Activated naive CD4-positive, alpha-beta T cell treated with anti-CD3 and anti-CD28 coated beads for 36 hours (primary cell): ENCODE measurements around the gene SLC8B1. TPM values are rescaled to one million over a fixed set of nuclear protein-coding genes. Genes with fewer than 3 reads are reported as not detected.

Experiments
- CTCF ChIA-PET: fragments of 350-600 bp; sonication (Branson Sonifier 250); formaldehyde crosslinking; loops from one replicate; lab custom pipeline; 2021; ENCODE audit warnings: antibody characterized with exemption; lab: Charles Lee
- DNase-seq: peaks from one replicate; pipeline ENCODE4 v3.0.0-alpha.2; 2020
- H3K27ac Mint-ChIP-seq: one replicate; pipeline ENCODE4 v1.8.0; 2021; ENCODE audit warnings: mild to moderate bottlenecking, mixed read lengths
- H3K27me3 Mint-ChIP-seq: one replicate; pipeline ENCODE4 v1.8.0; 2021; ENCODE audit warnings: low read depth, mixed read lengths
- H3K36me3 Mint-ChIP-seq: one replicate; pipeline ENCODE4 v1.8.0; 2021; ENCODE audit warnings: low read depth, mixed read lengths
- H3K4me1 Mint-ChIP-seq: one replicate; pipeline ENCODE4 v1.8.0; 2021; ENCODE audit warnings: low read depth, mixed read lengths
- H3K4me3 Mint-ChIP-seq: one replicate; pipeline ENCODE4 v1.8.0; 2021; ENCODE audit warnings: mild to moderate bottlenecking, moderate library complexity, mixed read lengths
- H3K9me3 Mint-ChIP-seq: one replicate; pipeline ENCODE4 v1.8.0; 2021; ENCODE audit warnings: mixed read lengths
- intact Hi-C: fragments of 100-400 bp; cut with micrococcal nuclease; formaldehyde crosslinking; loops from one replicate; pipeline ENCODE4 v1.15.1; 2023
- total RNA-seq, 2 experiments: library from RNA; stranded (reverse); gene quantifications; one replicate each; pipeline ENCODE4 v1.2.3, GENCODE V29; 2021

The SLC8B1 gene
- total RNA-seq, 2 experiments from 2014 or later = 20.2 to 20.4 TPM

GRCh38 chr12:113297214-113297587 lies 37.7 kb downstream of the SLC8B1 start:
- CTCF ChIA-PET = interaction anchor here (0.6 kb wide), 1 partner anchor 71 kb away, joined by 3 read pairs; no protein-coding TSS in a partner anchor
- Mint-ChIP-seq H3K4me3 (no peak overlapping the region), H3K9me3 (no peaks in the 10 kb centered on the region), H3K27ac (no peak overlapping the region), H3K36me3 (peaks cover 7% of the 10 kb centered on the region), H3K4me1 (peaks cover 2% of the 10 kb centered on the region), H3K27me3 (no peaks in the 10 kb centered on the region)
- intact Hi-C loops = no loop called here
- no peak for DNase-seq

- Mint-ChIP-seq H3K36me3 (peaks cover 6% of the 10 kb centered on the region), H3K4me1 (peaks cover 1% of the 10 kb centered on the region), H3K27me3 (no peaks in the 10 kb centered on the region), H3K4me3 (no peak overlapping the region), H3K27ac (no peak overlapping the region), H3K9me3 (no peaks in the 10 kb centered on the region)
- intact Hi-C loops = no loop called here
- CTCF ChIA-PET = interaction anchor here (0.6 kb wide), 1 partner anchor 71 kb away, joined by 3 read pairs; no protein-coding TSS in a partner anchor
- no peak for DNase-seq
These were observed 38.2 kb downstream of the SLC8B1 start for GRCh38 chr12:113296557-113297213.

GRCh38 chr12:113295886-113296556 lies 38.9 kb downstream of the SLC8B1 start:
- intact Hi-C loops = no loop called here
- CTCF ChIA-PET = no interaction called here
- H3K27ac Mint-ChIP-seq = no peak overlapping the region
- no peak overlapping the region for H3K4me3 Mint-ChIP-seq
- no peak for DNase-seq
- no peaks in the 10 kb centered on the region for H3K4me1 Mint-ChIP-seq
- peaks cover 8% of the 10 kb centered on the region for H3K36me3 Mint-ChIP-seq
- H3K27me3 Mint-ChIP-seq = no peaks in the 10 kb centered on the region
- H3K9me3 Mint-ChIP-seq = no peaks in the 10 kb centered on the region

DNA sequence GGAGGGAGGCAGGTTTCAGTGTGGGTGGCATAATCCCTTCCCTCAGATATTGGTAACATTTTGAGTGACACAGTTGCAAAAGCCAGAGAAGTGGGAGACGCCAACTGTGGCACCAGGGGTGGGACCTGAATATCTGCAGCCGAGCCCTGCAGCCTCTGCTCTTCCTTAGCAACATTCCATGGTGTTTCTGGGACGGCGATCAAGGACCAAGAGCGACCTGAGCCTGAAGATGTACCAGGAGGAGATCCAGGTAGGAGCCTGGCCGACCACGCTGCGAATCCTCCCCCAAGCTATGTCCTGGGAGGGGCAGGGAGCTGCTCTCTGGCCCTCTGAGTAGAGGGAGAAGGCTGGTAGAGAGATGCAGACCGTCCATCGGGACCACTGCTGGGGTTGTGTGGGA lies 41.8 kb downstream of the SLC8B1 start:
- intact Hi-C loops = no loop called here
- CTCF ChIA-PET = no interaction called here
- peaks cover 6% of the 10 kb centered on the region for H3K36me3 Mint-ChIP-seq
- no peak overlapping the region for H3K4me3 Mint-ChIP-seq
- no peaks in the 10 kb centered on the region for H3K9me3 Mint-ChIP-seq
- H3K27me3 Mint-ChIP-seq = no peaks in the 10 kb centered on the region
- H3K27ac Mint-ChIP-seq = no peak overlapping the region
- no peak for DNase-seq
- H3K4me1 Mint-ChIP-seq = no peaks in the 10 kb centered on the region

GRCh38 chr12:113292547-113292946 lies 42.4 kb downstream of the SLC8B1 start:
- H3K4me3 Mint-ChIP-seq = no peak overlapping the region
- CTCF ChIA-PET = no interaction called here
- H3K27me3 Mint-ChIP-seq = no peaks in the 10 kb centered on the region
- H3K9me3 Mint-ChIP-seq = no peaks in the 10 kb centered on the region
- intact Hi-C loops = no loop called here
- no peak for DNase-seq
- peaks cover 6% of the 10 kb centered on the region for H3K36me3 Mint-ChIP-seq
- peak overlapping the region; percentile 5 for H3K27ac Mint-ChIP-seq
- no peaks in the 10 kb centered on the region for H3K4me1 Mint-ChIP-seq

GRCh38 chr12:113292091-113292490 lies 42.8 kb downstream of the SLC8B1 start:
- peaks cover 6% of the 10 kb centered on the region for H3K36me3 Mint-ChIP-seq
- no peaks in the 10 kb centered on the region for H3K4me1 Mint-ChIP-seq
- no peak overlapping the region for H3K27ac Mint-ChIP-seq
- H3K27me3 Mint-ChIP-seq = no peaks in the 10 kb centered on the region
- no peak overlapping the region for H3K4me3 Mint-ChIP-seq
- intact Hi-C loops = no loop called here
- no peaks in the 10 kb centered on the region for H3K9me3 Mint-ChIP-seq
- CTCF ChIA-PET = no interaction called here
- DNase-seq = no peak

- DNase-seq = no peak
- no peak overlapping the region for H3K4me3 Mint-ChIP-seq
- no peak overlapping the region for H3K27ac Mint-ChIP-seq
- intact Hi-C loops = no loop called here
- H3K4me1 Mint-ChIP-seq = no peaks in the 10 kb centered on the region
- CTCF ChIA-PET = no interaction called here
- H3K27me3 Mint-ChIP-seq = no peaks in the 10 kb centered on the region
- no peaks in the 10 kb centered on the region for H3K9me3 Mint-ChIP-seq
- peaks cover 6% of the 10 kb centered on the region for H3K36me3 Mint-ChIP-seq
These were observed 43.3 kb downstream of the SLC8B1 start for GRCh38 chr12:113291586-113291985.

DNA sequence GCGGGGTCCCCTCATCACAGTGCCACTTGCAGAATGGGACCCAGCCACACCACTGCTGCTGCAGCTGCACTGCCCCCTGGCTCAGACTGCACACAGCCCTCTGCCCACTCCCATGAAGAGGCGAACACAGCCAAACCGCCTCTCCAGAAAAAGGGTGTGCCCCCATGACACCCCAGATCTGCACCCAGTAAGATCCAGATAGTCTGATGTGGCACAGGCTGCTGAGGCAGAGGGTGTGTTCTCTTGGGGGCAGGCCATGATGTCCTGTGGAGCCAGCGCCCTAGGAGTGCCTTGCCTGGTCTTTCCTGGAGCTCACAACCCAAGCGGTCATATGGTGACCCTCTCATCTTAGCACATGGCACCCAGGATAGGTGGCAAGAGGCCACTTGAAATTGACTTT lies 44.4 kb downstream of the SLC8B1 start:
- no peak for DNase-seq
- Mint-ChIP-seq H3K36me3 (peaks cover 9% of the 10 kb centered on the region), H3K4me3 (no peak overlapping the region), H3K27ac (no peak overlapping the region), H3K4me1 (no peaks in the 10 kb centered on the region), H3K9me3 (no peaks in the 10 kb centered on the region), H3K27me3 (no peaks in the 10 kb centered on the region)
- CTCF ChIA-PET = no interaction called here
- intact Hi-C loops = no loop called here

DNA sequence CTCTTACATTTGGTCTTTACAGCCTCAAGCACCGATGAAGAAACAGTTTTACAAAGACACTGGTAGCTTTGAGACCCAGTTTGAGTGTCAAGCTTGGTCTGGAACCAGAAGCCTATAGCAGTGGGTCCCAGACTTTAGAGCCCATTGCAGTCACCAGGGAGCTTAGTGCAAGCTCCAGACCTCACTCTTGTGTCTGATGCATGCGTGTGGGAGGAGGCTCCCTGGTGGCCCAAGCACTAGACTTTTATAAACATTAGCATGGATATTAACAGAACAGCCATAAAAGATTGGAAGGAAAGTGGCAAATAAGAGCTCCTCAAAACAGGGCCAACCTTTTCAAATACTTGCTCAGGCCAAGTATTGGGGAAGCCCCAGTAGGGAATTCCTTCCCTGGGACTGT lies 45.5 kb downstream of the SLC8B1 start:
- intact Hi-C loops = no loop called here
- Mint-ChIP-seq H3K4me3 (no peak overlapping the region), H3K36me3 (peaks cover 9% of the 10 kb centered on the region), H3K9me3 (no peaks in the 10 kb centered on the region), H3K4me1 (no peaks in the 10 kb centered on the region), H3K27me3 (no peaks in the 10 kb centered on the region), H3K27ac (no peak overlapping the region)
- DNase-seq = no peak
- CTCF ChIA-PET = interaction anchor here (1.0 kb wide), 1 partner anchor 23 kb away, joined by 3 read pairs; no protein-coding TSS in a partner anchor

DNA sequence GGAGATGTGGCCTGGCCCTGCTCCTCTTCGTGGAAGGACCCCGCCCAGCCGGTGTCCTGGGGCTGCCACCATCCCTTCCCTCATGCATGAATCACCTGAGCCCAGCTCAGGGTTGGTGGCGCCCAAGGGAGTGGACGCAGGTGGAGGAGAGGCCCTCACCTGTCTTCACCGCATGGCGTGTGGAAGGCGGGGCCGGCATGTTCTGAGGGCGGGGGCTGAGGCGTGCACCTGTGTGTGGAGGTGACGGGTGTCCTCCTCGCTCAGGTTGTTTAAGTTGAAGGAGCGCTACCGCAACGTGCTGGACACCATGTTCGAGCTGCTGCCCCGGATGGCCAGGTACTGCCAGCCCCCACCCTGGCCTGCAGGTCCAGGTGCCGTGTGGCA lies 47.0 kb downstream of the SLC8B1 start:
- no peak for DNase-seq
- Mint-ChIP-seq H3K4me3 (no peak overlapping the region), H3K36me3 (peaks cover 8% of the 10 kb centered on the region), H3K27me3 (no peaks in the 10 kb centered on the region), H3K27ac (no peak overlapping the region), H3K4me1 (no peaks in the 10 kb centered on the region), H3K9me3 (no peaks in the 10 kb centered on the region)
- CTCF ChIA-PET = no interaction called here
- intact Hi-C loops = no loop called here

DNA sequence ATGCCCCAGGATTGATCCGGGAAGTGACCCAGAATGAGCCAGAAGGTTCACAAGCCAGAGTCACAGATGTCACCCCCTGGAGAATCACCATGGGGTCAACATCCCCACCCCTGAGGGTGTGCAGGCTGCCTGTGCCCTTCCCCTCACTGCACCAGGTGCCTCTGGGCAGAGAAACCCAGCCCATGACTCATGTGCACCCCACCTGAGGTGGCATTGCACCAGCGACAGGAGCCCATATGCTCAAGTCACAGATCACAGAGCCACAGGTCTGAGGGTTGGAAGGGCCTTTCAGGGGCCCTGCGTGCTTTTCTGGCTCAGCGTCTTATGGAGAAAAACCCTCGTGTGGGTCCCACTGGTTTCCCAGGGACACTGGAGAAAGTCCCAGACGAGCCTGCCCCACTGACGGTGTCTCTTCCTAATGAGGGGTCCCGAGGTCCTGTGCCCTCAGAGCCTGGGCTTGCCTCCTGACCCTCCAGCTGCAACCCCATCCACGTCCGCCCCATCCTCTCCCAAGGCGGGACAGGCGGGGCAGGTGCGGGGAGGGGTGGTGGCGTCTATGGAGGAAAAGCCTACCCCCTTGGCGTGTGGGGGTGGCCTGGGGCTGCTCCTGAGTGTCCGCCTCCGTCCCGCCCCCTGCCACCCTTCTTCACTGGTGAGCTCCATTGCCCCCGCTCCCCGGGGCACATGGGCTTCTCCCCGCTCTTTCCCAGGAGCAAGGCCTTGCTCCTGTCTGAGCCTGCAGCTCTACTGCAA lies 47.6 kb downstream of the SLC8B1 start:
- intact Hi-C loops = no loop called here
- Mint-ChIP-seq H3K4me3 (no peak overlapping the region), H3K9me3 (no peaks in the 10 kb centered on the region), H3K36me3 (peaks cover 7% of the 10 kb centered on the region), H3K4me1 (no peaks in the 10 kb centered on the region), H3K27me3 (no peaks in the 10 kb centered on the region), H3K27ac (no peak overlapping the region)
- CTCF ChIA-PET = no interaction called here
- no peak for DNase-seq

GRCh38 chr12:113286712-113287111 lies 48.2 kb downstream of the SLC8B1 start:
- Mint-ChIP-seq H3K4me1 (no peaks in the 10 kb centered on the region), H3K4me3 (no peak overlapping the region), H3K27me3 (no peaks in the 10 kb centered on the region), H3K27ac (no peak overlapping the region), H3K9me3 (no peaks in the 10 kb centered on the region), H3K36me3 (peaks cover 7% of the 10 kb centered on the region)
- DNase-seq = no peak
- intact Hi-C loops = no loop called here
- CTCF ChIA-PET = no interaction called here
